ENCODE data around the gene EPAS1. TPM values are rescaled to one million over a fixed set of nuclear protein-coding genes. Genes with fewer than 3 reads are reported as not detected.

EPAS1 gene
- total and polyA plus RNA-seq, 9 of the 15 experiments (the other 6 are each of a cell fraction or from before 2014, with no cell fraction given) = 0.25 to 11.2 (median 4.1) TPM

DNA sequence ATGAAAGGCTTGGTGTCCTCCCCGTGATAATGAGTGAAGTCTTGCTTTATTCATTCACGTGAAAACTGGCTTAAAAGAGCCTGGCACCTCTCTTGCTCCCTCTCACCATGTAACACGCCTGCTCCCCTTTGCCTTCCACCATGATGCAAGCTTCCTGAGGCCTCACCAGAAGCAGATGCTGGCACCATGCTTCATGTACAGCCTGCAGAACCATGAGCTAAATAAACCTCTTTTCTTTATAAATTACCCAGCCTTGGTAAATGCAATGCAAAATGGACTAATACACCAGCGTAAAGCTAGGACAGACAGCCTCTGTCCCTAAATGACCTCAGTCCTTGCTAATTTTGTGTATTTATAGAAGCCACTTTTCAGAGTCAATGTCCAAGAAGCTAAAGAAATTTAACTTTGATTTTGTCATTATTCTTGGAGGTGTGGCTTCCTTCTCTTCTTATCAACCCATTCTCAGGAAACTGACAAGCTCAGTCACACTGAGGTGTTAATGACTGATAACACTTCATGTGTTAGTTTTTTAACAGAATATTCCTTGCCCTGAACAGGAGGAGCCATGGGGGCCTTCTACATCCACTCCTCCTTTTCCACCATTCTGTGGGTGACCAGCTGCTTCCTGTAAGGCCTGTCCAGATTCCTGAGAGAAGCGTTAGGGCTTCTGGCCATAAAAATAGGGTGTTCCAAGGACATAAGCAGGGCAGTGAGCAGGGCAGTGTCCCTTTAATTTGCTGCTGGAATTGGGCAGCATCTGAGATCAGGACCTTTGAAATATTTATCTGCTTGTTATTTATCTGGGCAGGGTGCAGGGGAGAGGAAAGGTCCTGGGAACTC, 38.0 kb upstream of the EPAS1 start (continued):
- no peak for TF ChIP-seq ZNF174 (CRISPR knock-in tag; IDR thresholded peaks at IDR 0.05)
- no peak for TF ChIP-seq STAG1 (CRISPR knock-in tag; IDR thresholded peaks at IDR 0.05; ENCODE audit: borderline replicate concordance)
- TF ChIP-seq, protein P1, sequence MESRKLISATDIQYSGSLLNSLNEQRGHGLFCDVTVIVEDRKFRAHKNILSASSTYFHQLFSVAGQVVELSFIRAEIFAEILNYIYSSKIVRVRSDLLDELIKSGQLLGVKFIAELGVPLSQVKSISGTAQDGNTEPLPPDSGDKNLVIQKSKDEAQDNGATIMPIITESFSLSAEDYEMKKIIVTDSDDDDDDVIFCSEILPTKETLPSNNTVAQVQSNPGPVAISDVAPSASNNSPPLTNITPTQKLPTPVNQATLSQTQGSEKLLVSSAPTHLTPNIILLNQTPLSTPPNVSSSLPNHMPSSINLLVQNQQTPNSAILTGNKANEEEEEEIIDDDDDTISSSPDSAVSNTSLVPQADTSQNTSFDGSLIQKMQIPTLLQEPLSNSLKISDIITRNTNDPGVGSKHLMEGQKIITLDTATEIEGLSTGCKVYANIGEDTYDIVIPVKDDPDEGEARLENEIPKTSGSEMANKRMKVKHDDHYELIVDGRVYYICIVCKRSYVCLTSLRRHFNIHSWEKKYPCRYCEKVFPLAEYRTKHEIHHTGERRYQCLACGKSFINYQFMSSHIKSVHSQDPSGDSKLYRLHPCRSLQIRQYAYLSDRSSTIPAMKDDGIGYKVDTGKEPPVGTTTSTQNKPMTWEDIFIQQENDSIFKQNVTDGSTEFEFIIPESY (CRISPR knock-in tag; IDR thresholded peaks at IDR 0.05) = no peak
- TF ChIP-seq HDAC6 (IDR thresholded peaks at IDR 0.05; ENCODE audit: low read depth, low read length) = no peak
- TF ChIP-seq DPF2 (IDR thresholded peaks at IDR 0.05) = peak; percentile 89
- peak; percentile 48; the same call in 1 of the 2 replicates for TF ChIP-seq SMARCC2 (IDR thresholded peaks at IDR 0.05; ENCODE audit: low read depth)
- peak; percentile 88 for TF ChIP-seq NCOR1 (IDR thresholded peaks at IDR 0.05)
- no peak for TF ChIP-seq TCF7L2 (IDR thresholded peaks at IDR 0.05; ENCODE audit: low read depth, low read length)
- no peak for TF ChIP-seq ZKSCAN3 (CRISPR knock-in tag; IDR thresholded peaks at IDR 0.05)
- TF ChIP-seq MEF2A (IDR thresholded peaks at IDR 0.05; ENCODE audit: control insufficient read depth, low read depth, low read length) = 0 out of 2 replicates have a peak, but pooled peaks have one; percentile 6
- no peak for TF ChIP-seq SP2 (IDR thresholded peaks at IDR 0.05; ENCODE audit: extremely low read depth, low read depth, low read length, poor library complexity, severe bottlenecking)
- peak; percentile 40 for TF ChIP-seq ESRRA (IDR thresholded peaks at IDR 0.05; ENCODE audit: borderline replicate concordance, low read depth)
- no peak for TF ChIP-seq ATF1 (CRISPR knock-in tag; IDR thresholded peaks at IDR 0.05)
- no peak for TF ChIP-seq ATF1 (tag; IDR thresholded peaks at IDR 0.05)
- TF ChIP-seq CREM (IDR thresholded peaks at IDR 0.05; ENCODE audit: low read depth) = peak; percentile 64; the same call in 1 of the 2 replicates
- TF ChIP-seq, protein P2, sequence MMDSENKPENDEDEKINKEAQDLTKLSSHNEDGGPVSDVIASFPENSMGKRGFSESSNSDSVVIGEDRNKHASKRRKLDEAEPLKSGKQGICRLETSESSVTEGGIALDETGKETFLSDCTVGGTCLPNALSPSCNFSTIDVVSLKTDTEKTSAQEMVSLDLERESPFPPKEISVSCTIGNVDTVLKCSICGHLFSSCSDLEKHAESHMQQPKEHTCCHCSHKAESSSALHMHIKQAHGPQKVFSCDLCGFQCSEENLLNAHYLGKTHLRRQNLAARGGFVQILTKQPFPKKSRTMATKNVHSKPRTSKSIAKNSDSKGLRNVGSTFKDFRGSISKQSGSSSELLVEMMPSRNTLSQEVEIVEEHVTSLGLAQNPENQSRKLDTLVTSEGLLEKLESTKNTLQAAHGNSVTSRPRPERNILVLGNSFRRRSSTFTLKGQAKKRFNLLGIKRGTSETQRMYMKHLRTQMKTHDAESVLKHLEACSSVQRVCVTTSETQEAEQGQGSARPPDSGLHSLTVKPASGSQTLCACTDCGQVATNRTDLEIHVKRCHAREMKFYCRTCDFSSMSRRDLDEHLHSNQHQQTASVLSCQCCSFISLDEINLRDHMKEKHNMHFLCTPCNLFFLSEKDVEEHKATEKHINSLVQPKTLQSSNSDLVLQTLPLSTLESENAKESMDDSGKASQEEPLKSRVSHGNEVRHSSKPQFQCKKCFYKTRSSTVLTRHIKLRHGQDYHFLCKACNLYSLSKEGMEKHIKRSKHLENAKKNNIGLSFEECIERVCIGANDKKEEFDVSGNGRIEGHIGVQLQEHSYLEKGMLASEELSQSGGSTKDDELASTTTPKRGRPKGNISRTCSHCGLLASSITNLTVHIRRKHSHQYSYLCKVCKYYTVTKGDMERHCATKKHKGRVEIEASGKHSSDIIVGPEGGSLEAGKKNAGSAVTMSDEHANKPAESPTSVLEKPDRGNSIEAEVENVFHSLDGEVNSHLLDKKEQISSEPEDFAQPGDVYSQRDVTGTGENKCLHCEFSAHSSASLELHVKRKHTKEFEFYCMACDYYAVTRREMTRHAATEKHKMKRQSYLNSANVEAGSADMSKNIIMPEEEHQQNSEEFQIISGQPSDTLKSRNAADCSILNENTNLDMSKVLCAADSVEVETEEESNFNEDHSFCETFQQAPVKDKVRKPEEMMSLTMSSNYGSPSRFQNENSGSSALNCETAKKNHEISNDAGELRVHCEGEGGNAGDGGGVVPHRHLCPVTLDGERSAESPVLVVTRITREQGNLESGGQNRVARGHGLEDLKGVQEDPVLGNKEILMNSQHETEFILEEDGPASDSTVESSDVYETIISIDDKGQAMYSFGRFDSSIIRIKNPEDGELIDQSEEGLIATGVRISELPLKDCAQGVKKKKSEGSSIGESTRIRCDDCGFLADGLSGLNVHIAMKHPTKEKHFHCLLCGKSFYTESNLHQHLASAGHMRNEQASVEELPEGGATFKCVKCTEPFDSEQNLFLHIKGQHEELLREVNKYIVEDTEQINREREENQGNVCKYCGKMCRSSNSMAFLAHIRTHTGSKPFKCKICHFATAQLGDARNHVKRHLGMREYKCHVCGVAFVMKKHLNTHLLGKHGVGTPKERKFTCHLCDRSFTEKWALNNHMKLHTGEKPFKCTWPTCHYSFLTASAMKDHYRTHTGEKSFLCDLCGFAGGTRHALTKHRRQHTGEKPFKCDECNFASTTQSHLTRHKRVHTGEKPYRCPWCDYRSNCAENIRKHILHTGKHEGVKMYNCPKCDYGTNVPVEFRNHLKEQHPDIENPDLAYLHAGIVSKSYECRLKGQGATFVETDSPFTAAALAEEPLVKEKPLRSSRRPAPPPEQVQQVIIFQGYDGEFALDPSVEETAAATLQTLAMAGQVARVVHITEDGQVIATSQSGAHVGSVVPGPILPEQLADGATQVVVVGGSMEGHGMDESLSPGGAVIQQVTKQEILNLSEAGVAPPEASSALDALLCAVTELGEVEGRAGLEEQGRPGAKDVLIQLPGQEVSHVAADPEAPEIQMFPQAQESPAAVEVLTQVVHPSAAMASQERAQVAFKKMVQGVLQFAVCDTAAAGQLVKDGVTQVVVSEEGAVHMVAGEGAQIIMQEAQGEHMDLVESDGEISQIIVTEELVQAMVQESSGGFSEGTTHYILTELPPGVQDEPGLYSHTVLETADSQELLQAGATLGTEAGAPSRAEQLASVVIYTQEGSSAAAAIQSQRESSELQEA (IDR thresholded peaks at IDR 0.05; ENCODE audit: low read depth) = no peak
- no peak for TF ChIP-seq ZNF23 (CRISPR knock-in tag; IDR thresholded peaks at IDR 0.05)
